Right lobe of liver (tissue), 6 donors: ENCODE data around the gene NHSL2. TPM values are rescaled to one million over a fixed set of nuclear protein-coding genes. Genes with fewer than 3 reads are reported as not detected.
A peak's percentile ranks its signal among the peaks of the same experiment; 100 is the strongest.

Source experiments
- ATAC-seq, 4 donors: fragments of 200-7000 bp; cut with Tn5 transposase; one replicate each; pipeline ENCODE4 v1.9.1; 2020; ENCODE audit warnings: mild to moderate bottlenecking in 4 of 4, moderate library complexity in 4 of 4
- DNase-seq, 3 donors: peaks; one replicate each; pipeline ENCODE4 v3.0.0-alpha.2; 2020
- H3K27ac ChIP-seq, 3 donors: fragments of 200-600 bp; one replicate each; pipeline ENCODE4 v1.8.0; 2022
- H3K27me3 ChIP-seq, 2 donors: fragments of 200-600 bp; one replicate each; pipeline ENCODE4 v1.8.0; 2022
- H3K36me3 ChIP-seq, 4 donors: fragments of 200-600 bp; sonication (generic) in 1 of 4; one replicate each; pipeline versions ENCODE4 v1.5.1 to v1.8.0; 2017 to 2022; ENCODE audit warnings: control low read depth in 1 of 4
- H3K4me1 ChIP-seq, 4 donors: fragments of 200-600 bp; sonication (generic) in 1 of 4; one replicate each; pipeline versions ENCODE4 v1.5.1 to v1.8.0; 2017 to 2022; ENCODE audit warnings: control low read depth in 1 of 4
- H3K4me3 ChIP-seq, 3 donors: fragments of 200-600 bp; one replicate each; pipeline ENCODE4 v1.8.0; 2022
- H3K9me3 ChIP-seq, 4 donors: fragments of 200-600 bp; sonication (generic) in 1 of 4; one replicate each; pipeline versions ENCODE4 v1.5.1 to v1.8.0; 2017 to 2022; ENCODE audit warnings: control low read depth in 1 of 4
- POLR2A ChIP-seq: fragments of 450-650 bp; IDR thresholded peaks from one replicate; pipeline ENCODE4 v1.6.1; 2017; ENCODE audit warnings: antibody characterized with exemption, mild to moderate bottlenecking
- WGBS: methylation state at CpG from one replicate; pipeline ENCODE4 v1.1.6; 2018; ENCODE audit warnings: low coverage, low lambda C conversion rate; ENCODE audit not compliant: insufficient coverage; ENCODE audit errors: missing lambda C conversion rate; 5-methylcytosine and 5-hydroxymethylcytosine counted together
- intact Hi-C, 2 donors: fragments of 100-400 bp; cut with DNase I; formaldehyde crosslinking; loops; one replicate each; pipeline versions ENCODE4 v1.11.2 to v1.14.1; 2022
- total RNA-seq, 6 experiments: library from RNA; depleted of rRNA in 2 of 6; stranded (reverse); fragments of >200 nt in 2 of 6; fragmentation: NEBNext Ultra II Directional in 3 of 6; extraction: Animal tissue kit (Norgen Biotek cat#: 25700) in 3 of 6; gene quantifications; one replicate each; pipeline versions ENCODE4 v1.1.0 to v1.2.4, GENCODE V29; 2016 to 2023
- TF ChIP-seq, protein P1 (sequence below), 4 donors: fragments of 200-600 bp in 3 of 4; fragments of 450-650 bp in 1 of 4; IDR thresholded peaks; one replicate each; pipeline versions ENCODE4 v1.5.1 to v1.8.0; 2016 to 2022; ENCODE audit warnings: antibody characterized with exemption in 4 of 4, mild to moderate bottlenecking in 2 of 4
- donor health status: DM: no; HTN: yes; CAD: no.
- donor health status: DM: no; HTN: no; CAD: no.
- donor health status: DM: no; HTN: no; CAD: no.
- donor health status: DM: no; HTN: yes; CAD: no.
- donor health status: DM: no; HTN: yes; CAD: no.

The NHSL2 gene
- total RNA-seq, 6 experiments from 2014 or later: 0.81 to 2.1 (median 1.3) TPM

DNA sequence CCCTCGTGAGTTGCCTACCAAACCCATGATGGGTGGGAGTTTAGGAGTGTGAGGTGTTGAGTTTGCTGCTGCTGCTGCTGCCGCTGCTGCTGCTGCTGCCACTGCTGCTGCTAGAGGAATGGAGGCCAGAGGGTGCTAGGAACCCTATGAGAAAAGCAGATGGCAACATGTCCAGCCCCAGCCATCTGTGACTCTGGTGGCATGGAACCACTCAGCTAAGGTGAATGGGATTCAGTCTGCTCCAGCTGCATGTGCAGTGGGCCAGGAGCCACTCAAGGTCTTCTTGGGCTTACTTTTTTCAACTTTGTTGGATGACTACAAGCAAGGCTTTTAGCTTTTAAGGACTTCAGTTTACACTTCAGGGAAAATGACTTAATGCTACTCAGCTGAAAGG is 117.3 kb downstream of the NHSL2 start:
- H3K27ac ChIP-seq: no peak overlapping the region
- no peak overlapping the region for H3K4me3 ChIP-seq
- no peaks in the 10 kb centered on the region for H3K27me3 ChIP-seq
- H3K36me3 ChIP-seq: no peaks in the 10 kb centered on the region
- no peaks in the 10 kb centered on the region for H3K9me3 ChIP-seq
- ATAC-seq (no peak), DNase-seq (no peak)
- no CpG with 5 or more reads among the region's 2 CpGs for WGBS
- intact Hi-C loops: loop anchor here in 1 of 2 donors (10.0 kb wide), 1 partner anchor 97 kb away; no protein-coding TSS in a partner anchor
- peaks cover 0 to 22% (median 5%) of the 10 kb centered on the region in 4 donors for H3K4me1 ChIP-seq
- no peak for TF ChIP-seq POLR2A
- TF ChIP-seq, protein P1, sequence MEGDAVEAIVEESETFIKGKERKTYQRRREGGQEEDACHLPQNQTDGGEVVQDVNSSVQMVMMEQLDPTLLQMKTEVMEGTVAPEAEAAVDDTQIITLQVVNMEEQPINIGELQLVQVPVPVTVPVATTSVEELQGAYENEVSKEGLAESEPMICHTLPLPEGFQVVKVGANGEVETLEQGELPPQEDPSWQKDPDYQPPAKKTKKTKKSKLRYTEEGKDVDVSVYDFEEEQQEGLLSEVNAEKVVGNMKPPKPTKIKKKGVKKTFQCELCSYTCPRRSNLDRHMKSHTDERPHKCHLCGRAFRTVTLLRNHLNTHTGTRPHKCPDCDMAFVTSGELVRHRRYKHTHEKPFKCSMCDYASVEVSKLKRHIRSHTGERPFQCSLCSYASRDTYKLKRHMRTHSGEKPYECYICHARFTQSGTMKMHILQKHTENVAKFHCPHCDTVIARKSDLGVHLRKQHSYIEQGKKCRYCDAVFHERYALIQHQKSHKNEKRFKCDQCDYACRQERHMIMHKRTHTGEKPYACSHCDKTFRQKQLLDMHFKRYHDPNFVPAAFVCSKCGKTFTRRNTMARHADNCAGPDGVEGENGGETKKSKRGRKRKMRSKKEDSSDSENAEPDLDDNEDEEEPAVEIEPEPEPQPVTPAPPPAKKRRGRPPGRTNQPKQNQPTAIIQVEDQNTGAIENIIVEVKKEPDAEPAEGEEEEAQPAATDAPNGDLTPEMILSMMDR (IDR thresholded peaks at IDR 0.05): no peak

DNA sequence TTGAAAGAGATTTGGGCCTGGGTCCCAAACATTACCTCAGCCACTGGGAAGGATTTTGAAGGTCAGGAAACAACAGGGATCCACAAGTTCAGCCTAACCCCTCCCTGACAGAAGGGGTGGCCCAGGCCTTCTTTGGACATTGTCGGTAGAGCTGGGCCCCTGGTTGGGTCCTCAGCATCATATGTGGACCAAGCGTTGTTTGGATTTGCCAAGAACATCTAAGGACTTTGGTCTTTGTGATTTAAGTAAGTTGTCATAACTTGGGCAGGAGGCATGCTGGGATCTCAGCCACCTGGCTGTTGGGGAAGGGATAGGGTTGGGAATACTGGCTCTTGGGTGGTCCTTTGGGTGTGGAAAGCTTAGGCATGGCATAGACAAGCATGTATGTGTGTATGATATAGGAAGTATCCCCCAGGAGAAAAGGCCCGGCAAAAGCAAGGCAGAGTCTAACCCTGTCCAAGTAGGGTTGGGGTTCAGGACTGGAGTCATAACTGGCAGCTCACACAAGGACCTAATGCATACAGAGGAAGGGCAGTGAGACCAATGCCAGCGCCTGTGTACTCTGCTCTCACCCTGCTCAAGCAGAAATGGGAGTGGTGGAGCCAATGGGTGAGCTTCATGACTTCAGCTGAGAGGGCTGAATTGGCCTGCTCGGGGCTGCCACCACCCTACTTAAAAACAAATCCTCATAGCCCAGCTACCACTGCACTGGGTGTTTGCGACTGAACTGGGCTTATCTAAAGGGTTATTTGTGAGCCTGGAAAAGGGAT is 118.2 kb downstream of the NHSL2 start:
- H3K4me1 ChIP-seq: peaks cover 0 to 22% (median 5%) of the 10 kb centered on the region in 4 donors
- no peaks in the 10 kb centered on the region for H3K27me3 ChIP-seq
- peak; percentile 8 to 39 (median 19) for ATAC-seq
- DNase-seq: no peak
- peak overlapping the region; percentile 56 to 88 (median 86) for H3K27ac ChIP-seq
- no peaks in the 10 kb centered on the region for H3K36me3 ChIP-seq
- no peak overlapping the region for H3K4me3 ChIP-seq
- intact Hi-C loops: loop anchor here in 1 of 2 donors (10.0 kb wide), 1 partner anchor 96 kb away; no protein-coding TSS in a partner anchor
- WGBS: no CpG with 5 or more reads among the region's 6 CpGs
- no peak for TF ChIP-seq POLR2A
- TF ChIP-seq, protein P1 (IDR thresholded peaks at IDR 0.05): no peak
- no peaks in the 10 kb centered on the region for H3K9me3 ChIP-seq

DNA sequence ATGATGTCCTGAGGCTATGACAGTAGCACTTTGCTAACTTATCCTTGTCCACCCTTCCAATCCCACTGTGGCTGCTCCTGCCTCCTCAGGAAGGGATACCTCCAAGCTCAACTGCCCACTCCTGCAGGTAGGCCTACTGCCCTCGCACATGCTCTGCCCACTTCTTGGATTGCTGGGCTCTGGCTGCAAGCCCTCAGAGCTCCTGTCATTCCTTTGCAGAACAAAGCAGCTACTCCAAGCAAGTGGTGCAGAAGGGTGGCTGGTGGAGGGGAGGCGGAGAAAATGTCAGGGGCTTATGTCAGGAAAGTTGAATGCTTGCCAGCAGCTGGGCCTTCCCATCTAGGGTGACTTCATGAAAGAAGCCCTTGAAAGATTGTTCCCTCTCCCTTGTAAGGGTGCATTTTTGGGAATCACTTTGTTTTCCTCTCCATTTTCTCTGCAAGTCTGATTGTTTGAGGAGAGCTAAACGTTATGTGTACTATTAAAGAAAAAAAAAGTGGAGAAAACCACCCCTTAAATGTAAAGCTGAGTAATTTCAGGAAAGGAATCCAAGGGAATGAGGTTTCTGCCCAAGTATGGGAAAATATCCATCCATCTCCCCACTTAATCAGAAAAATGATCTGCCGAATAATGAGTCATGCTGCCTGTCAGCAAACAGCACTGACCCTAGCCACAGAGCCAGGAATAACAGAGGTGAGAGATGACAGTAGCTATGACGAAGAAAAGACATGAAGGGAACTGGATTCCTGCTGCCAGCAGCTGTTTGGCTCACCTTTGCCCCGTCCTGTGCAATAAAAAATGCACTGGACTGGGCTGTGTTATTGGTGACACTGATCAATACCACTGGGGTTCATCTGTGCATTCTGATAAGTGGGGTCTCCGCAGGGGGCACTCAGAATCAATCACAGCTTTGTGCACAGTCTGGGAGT is 119.1 kb downstream of the NHSL2 start:
- Histone ChIP-seq H3K4me1 (peaks cover 0 to 22% (median 5%) of the 10 kb centered on the region in 4 donors), H3K27ac (peak overlapping the region; percentile 56 to 88 (median 86)), H3K9me3 (no peaks in the 10 kb centered on the region), H3K36me3 (no peaks in the 10 kb centered on the region), H3K27me3 (no peaks in the 10 kb centered on the region), H3K4me3 (no peak overlapping the region)
- ATAC-seq (peak; percentile 85 to 95 (median 93)), DNase-seq (peak; percentile 57 to 78 (median 76))
- no peak for TF ChIP-seq POLR2A
- TF ChIP-seq, protein P1 (IDR thresholded peaks at IDR 0.05): no peak
- intact Hi-C loops: loop anchor here in 1 of 2 donors (10.0 kb wide), 1 partner anchor 95 kb away; no protein-coding TSS in a partner anchor
- 22% methylated on average over 6 of the region's 7 CpGs for WGBS

DNA sequence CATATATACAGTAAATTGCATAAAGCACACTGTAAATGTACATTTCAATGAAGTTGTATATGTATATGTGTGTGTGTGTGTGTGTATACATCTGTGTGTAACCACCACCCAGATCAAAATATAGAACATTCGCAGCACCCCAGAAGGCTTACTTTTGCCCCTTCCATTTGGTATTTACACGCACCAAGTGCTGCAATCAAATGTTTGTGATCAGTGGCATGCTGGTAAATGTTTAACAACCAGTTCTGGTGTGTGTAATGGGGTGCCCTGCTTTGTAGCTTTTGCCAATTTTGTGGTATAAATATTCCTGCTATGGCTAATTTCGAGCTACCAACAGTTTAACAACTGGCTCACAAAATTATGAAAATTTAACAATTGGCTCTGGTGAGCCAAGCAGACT is 119.8 kb downstream of the NHSL2 start:
- ATAC-seq (peak; percentile 74 to 90 (median 79)), DNase-seq (peak in 1 of 3 donors; percentile 49)
- H3K27ac ChIP-seq: peak overlapping the region; percentile 14 to 88 (median 86)
- no peaks in the 10 kb centered on the region for H3K36me3 ChIP-seq
- no peaks in the 10 kb centered on the region for H3K27me3 ChIP-seq
- intact Hi-C loops: no loop called here
- H3K4me1 ChIP-seq: peaks cover 0 to 22% (median 5%) of the 10 kb centered on the region in 4 donors
- 20% methylated on average over 3 of the region's 3 CpGs for WGBS
- TF ChIP-seq, protein P1 (IDR thresholded peaks at IDR 0.05): no peak
- TF ChIP-seq POLR2A: no peak
- no peaks in the 10 kb centered on the region for H3K9me3 ChIP-seq
- H3K4me3 ChIP-seq: no peak overlapping the region
